KMS-11 (cell line): ENCODE results near the gene VARS1.
"Not testable (repeated sequence)": the region's sequence is repeated elsewhere in the genome, so short reads cannot be mapped to it uniquely, and the experiment has no call there.

ENCODE experiments used
- H2AFZ ChIP-seq: fragments of 200-600 bp; sonication (generic); 2 replicates; pipeline ENCODE4 v1.6.1; 2016; ENCODE audit warnings: antibody characterized with exemption, mixed run types, low read depth
- H3K27ac ChIP-seq: fragments of 200-600 bp; sonication (generic); 2 replicates; pipeline ENCODE4 v1.6.1; 2016; ENCODE audit warnings: mild to moderate bottlenecking, mixed run types
- H3K27me3 ChIP-seq: fragments of 200-600 bp; sonication (generic); 2 replicates; pipeline ENCODE4 v1.6.1; 2017; ENCODE audit warnings: mild to moderate bottlenecking, low read depth, mixed run types, moderate library complexity; ENCODE audit not compliant: insufficient read depth
- H3K36me3 ChIP-seq: fragments of 200-600 bp; sonication (generic); 2 replicates; pipeline ENCODE4 v1.6.1; 2017; ENCODE audit warnings: mild to moderate bottlenecking, mixed run types; ENCODE audit not compliant: insufficient read depth
- H3K4me1 ChIP-seq: fragments of 200-600 bp; sonication (generic); 2 replicates; pipeline ENCODE4 v1.6.1; 2016; ENCODE audit warnings: mild to moderate bottlenecking, low read depth, mixed run types; ENCODE audit not compliant: poor library complexity, severe bottlenecking
- H3K4me2 ChIP-seq: fragments of 200-600 bp; sonication (generic); 2 replicates; pipeline ENCODE4 v1.7.0; 2016; ENCODE audit warnings: mild to moderate bottlenecking, mixed run types
- H3K4me3 ChIP-seq: fragments of 200-600 bp; sonication (generic); IDR thresholded peaks from 2 replicates; pipeline ENCODE4 v1.6.1; 2017; ENCODE audit warnings: low read depth, low read length, mixed read lengths; ENCODE audit not compliant: insufficient read depth
- H3K79me2 ChIP-seq: fragments of 200-600 bp; sonication (generic); 2 replicates; pipeline ENCODE4 v1.6.1; 2016; ENCODE audit warnings: low read depth, mixed run types; ENCODE audit not compliant: insufficient read depth
- H3K9ac ChIP-seq: fragments of 200-600 bp; sonication (generic); 2 replicates; pipeline ENCODE4 v1.6.1; 2016; ENCODE audit warnings: mild to moderate bottlenecking, mixed run types
- H4K20me1 ChIP-seq: fragments of 200-600 bp; sonication (generic); 2 replicates; pipeline ENCODE4 v1.6.1; 2016; ENCODE audit warnings: mild to moderate bottlenecking, mixed run types; ENCODE audit not compliant: insufficient read depth
- CTCF ChIP-seq: fragments of 200-600 bp; sonication (generic); conservative IDR thresholded peaks from 2 replicates; pipeline ENCODE4 v1.6.1; 2017; ENCODE audit warnings: low read depth, mild to moderate bottlenecking, antibody characterized with exemption, low read length, moderate library complexity, mixed read lengths

The VARS1 gene

GRCh38 chr6:31815025-31815838 is 19.7 kb upstream of the VARS1 start, which contains the start of the genes HSPA1A and HSPA1L:
TSS of gene HSPA1A (plus strand) at chr6:31815543. CDS start at chr6:31815757, 214 bp downstream.
TSS of gene HSPA1L (minus strand) at chr6:31815283. CDS start at chr6:31811972, 3,311 bp downstream.
- H3K9ac ChIP-seq, result no peak within 1 kb of the TSS
- H3K4me3 ChIP-seq, result no peak within 1 kb of the TSS
- no peak within 1 kb of the TSS for H2AFZ ChIP-seq

GRCh38 chr6:31814677-31815024 is 19.1 kb upstream of the VARS1 start:
- H3K4me3 ChIP-seq, result no peak overlapping the region
- H3K36me3 ChIP-seq, result no peaks in the 10 kb centered on the region
- TF ChIP-seq CTCF, result no peak
- no peaks in the 10 kb centered on the region for H4K20me1 ChIP-seq
- no peaks in the 10 kb centered on the region for H3K79me2 ChIP-seq
- H2AFZ ChIP-seq, result no peak overlapping the region
- no peaks in the 10 kb centered on the region for H3K27me3 ChIP-seq
- H3K9ac ChIP-seq, result no peak overlapping the region
- H3K4me2 ChIP-seq, result no peak overlapping the region
- H3K4me1 ChIP-seq, result no peaks in the 10 kb centered on the region
- no peak overlapping the region for H3K27ac ChIP-seq

More at GRCh38 chr6:31815025-31815838, 19.7 kb upstream of the VARS1 start, which contains the start of the genes HSPA1A and HSPA1L:
- H4K20me1 ChIP-seq, result no peaks in the 10 kb centered on the region
- no peak within 1 kb of the TSS for H3K27ac ChIP-seq
- no peaks in the 10 kb centered on the region for H3K27me3 ChIP-seq
- TF ChIP-seq CTCF, result no peak
- no peaks in the 10 kb centered on the region for H3K79me2 ChIP-seq
- no peaks in the 10 kb centered on the region for H3K36me3 ChIP-seq
- no peaks in the 10 kb centered on the region for H3K4me1 ChIP-seq
- H3K4me2 ChIP-seq, result no peak within 1 kb of the TSS

- H3K27ac ChIP-seq, result no peak overlapping the region
- H3K79me2 ChIP-seq, result no peaks in the 10 kb centered on the region
- no peak overlapping the region for H3K4me3 ChIP-seq
- H3K9ac ChIP-seq, result no peak overlapping the region
- no peak overlapping the region for H3K4me2 ChIP-seq
- H3K4me1 ChIP-seq, result no peaks in the 10 kb centered on the region
- no peak overlapping the region for H2AFZ ChIP-seq
- no peaks in the 10 kb centered on the region for H3K36me3 ChIP-seq
- H4K20me1 ChIP-seq, result no peaks in the 10 kb centered on the region
- TF ChIP-seq CTCF, result no peak
- no peaks in the 10 kb centered on the region for H3K27me3 ChIP-seq
These were observed 17.9 kb upstream of the VARS1 start for GRCh38 chr6:31813465-31813849.

GRCh38 chr6:31811645-31812044 is 16.1 kb upstream of the VARS1 start:
- no peak for TF ChIP-seq CTCF
- Histone ChIP-seq H3K9ac (no peak overlapping the region), H4K20me1 (no peaks in the 10 kb centered on the region), H3K79me2 (no peaks in the 10 kb centered on the region), H3K27ac (no peak overlapping the region), H3K36me3 (no peaks in the 10 kb centered on the region), H3K4me3 (no peak overlapping the region), H3K27me3 (no peaks in the 10 kb centered on the region), H3K4me2 (no peak overlapping the region), H2AFZ (no peak overlapping the region), H3K4me1 (peaks cover 7% of the 10 kb centered on the region)

GRCh38 chr6:31808599-31808998 is 13.0 kb upstream of the VARS1 start:
- H2AFZ ChIP-seq, H3K27ac ChIP-seq, H3K27me3 ChIP-seq, H3K9ac ChIP-seq, H3K4me3 ChIP-seq, H3K36me3 ChIP-seq, H4K20me1 ChIP-seq, H3K4me2 ChIP-seq: not testable (repeated sequence)
- H3K4me1 ChIP-seq, result peaks cover 23% of the 10 kb centered on the region
- peaks cover 13% of the 10 kb centered on the region for H3K79me2 ChIP-seq
